OCI-LY7 (cell line): Measurements from ENCODE around the gene FZD2. TPM values are rescaled to one million over a fixed set of nuclear protein-coding genes. Genes with fewer than 3 reads are reported as not detected.
"Not testable (repeated sequence)": the region's sequence is repeated elsewhere in the genome, so short reads cannot be mapped to it uniquely, and the experiment has no call there.

Experiments used
- BruUV-seq: library from RNA; stranded (reverse); fragments of 400-500 nt; replicated peaks from 2 replicates; lab custom pipeline; 2021; lab: Mats Ljungman, UMichigan
- CTCF ChIA-PET: fragments of 300-600 bp; sonication (Branson Sonifier 250); formaldehyde crosslinking; loops from one replicate; lab custom pipeline; 2022; ENCODE audit warnings: antibody characterized with exemption; ENCODE audit not compliant: unreplicated experiment; lab: Charles Lee
- POLR2A ChIA-PET: fragments of 300-600 bp; sonication (Branson Sonifier 250); formaldehyde crosslinking; loops from one replicate; lab custom pipeline; 2022; ENCODE audit warnings: antibody characterized with exemption; lab: Charles Lee
- DNase-seq: peaks from one replicate; pipeline ENCODE4 v3.0.0-alpha.2; 2015; ENCODE audit warnings: low spot score
- H2AFZ ChIP-seq: fragments of 200-600 bp; sonication (generic), shearing (Covaris generic); 2 replicates; pipeline ENCODE4 v1.6.1; 2014; ENCODE audit warnings: mild to moderate bottlenecking, antibody characterized with exemption, low read length, moderate library complexity
- H3K27ac ChIP-seq: fragments of 200-600 bp; sonication (generic); 2 replicates; pipeline ENCODE4 v1.5.1; 2014; ENCODE audit warnings: mixed run types, low read depth, mild to moderate bottlenecking, moderate library complexity, low read length, inconsistent platforms; ENCODE audit not compliant: poor library complexity, severe bottlenecking
- H3K36me3 ChIP-seq: fragments of 200-600 bp; sonication (generic); 2 replicates; pipeline ENCODE4 v1.6.1; 2014; ENCODE audit warnings: mild to moderate bottlenecking, antibody characterized with exemption, low read length, moderate library complexity, mixed read lengths; ENCODE audit not compliant: insufficient read depth
- H3K4me1 ChIP-seq: fragments of 200-600 bp; sonication (generic); 2 replicates; pipeline ENCODE4 v1.5.1; 2014; ENCODE audit warnings: mild to moderate bottlenecking, low read length; ENCODE audit not compliant: insufficient read depth, poor library complexity, severe bottlenecking
- H3K4me2 ChIP-seq: fragments of 200-600 bp; sonication (generic); 2 replicates; pipeline ENCODE4 v1.6.1; 2014; ENCODE audit warnings: mild to moderate bottlenecking, low read length
- H3K4me3 ChIP-seq: fragments of 200-600 bp; sonication (generic); 2 replicates; pipeline ENCODE4 v1.5.1; 2014; ENCODE audit warnings: mild to moderate bottlenecking, low read depth, low read length; ENCODE audit not compliant: poor library complexity, severe bottlenecking
- H3K79me2 ChIP-seq: fragments of 200-600 bp; sonication (generic); 2 replicates; pipeline ENCODE4 v1.6.1; 2016; ENCODE audit warnings: low read depth, mild to moderate bottlenecking, low read length, moderate library complexity, mixed read lengths; ENCODE audit not compliant: insufficient read depth
- H3K9me2 ChIP-seq: fragments of 200-600 bp; sonication (generic); 2 replicates; pipeline ENCODE4 v1.6.1; 2016; ENCODE audit warnings: mild to moderate bottlenecking, low read length, mixed read lengths; ENCODE audit not compliant: insufficient read depth
- H3K9me3 ChIP-seq: fragments of 200-600 bp; sonication (generic); 2 replicates; pipeline ENCODE4 v1.6.1; 2014; ENCODE audit warnings: mild to moderate bottlenecking, mixed run types, low read length, mixed read lengths
- H4K20me1 ChIP-seq: fragments of 200-600 bp; sonication (generic); 2 replicates; pipeline ENCODE4 v1.6.1; 2014; ENCODE audit warnings: mild to moderate bottlenecking, antibody characterized with exemption, low read length, moderate library complexity, mixed read lengths; ENCODE audit not compliant: insufficient read depth
- EZH2phosphoT487 ChIP-seq: fragments of 200-600 bp; sonication (generic); IDR thresholded peaks from 2 replicates; pipeline ENCODE4 v1.6.1; 2018; ENCODE audit warnings: low read depth, borderline replicate concordance, mild to moderate bottlenecking, mixed run types, antibody characterized with exemption, low read length, moderate library complexity, mixed read lengths
- intact Hi-C: fragments of 100-400 bp; cut with micrococcal nuclease; formaldehyde crosslinking; loops from one replicate; pipeline ENCODE4 v1.10.0; 2022; ENCODE audit not compliant: unreplicated experiment
- total RNA-seq, 2 experiments: library from RNA; depleted of rRNA in 1 of 2; stranded (reverse); fragments of >200 nt in 1 of 2; shearing (Covaris generic) in 1 of 2; gene quantifications; 2 replicates each; pipeline ENCODE4 v1.2.3, GENCODE V29; 2014 to 2022
- TF ChIP-seq, protein P1 (sequence below): fragments of 200-600 bp; sonication (generic); conservative IDR thresholded peaks from 2 replicates; pipeline ENCODE4 v1.5.1; 2014; ENCODE audit warnings: mild to moderate bottlenecking, antibody characterized with exemption, low read length, moderate library complexity, mixed read lengths

The FZD2 gene
- total RNA-seq, 2 experiments from 2014 or later, result 3.7 to 9.2 TPM

DNA sequence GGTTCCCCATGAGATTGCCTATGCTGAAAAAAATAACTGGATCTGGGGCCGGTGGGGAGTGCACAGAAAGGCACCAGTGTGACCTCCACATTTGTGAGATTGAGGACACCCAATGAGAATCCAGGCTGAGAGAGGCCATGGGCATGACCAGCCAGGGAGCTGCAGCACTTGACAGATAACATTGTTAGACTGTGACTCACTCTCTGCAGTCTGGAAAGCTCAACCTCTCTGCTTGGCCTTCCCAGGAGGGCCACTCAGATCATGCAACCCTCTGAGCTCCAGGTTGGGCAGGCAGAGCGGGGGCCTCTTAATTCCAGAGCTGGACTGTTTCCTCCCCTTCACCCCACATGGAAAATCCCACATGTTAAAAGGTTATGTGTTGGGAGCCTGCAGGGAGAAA is 30.1 kb downstream of the FZD2 start:
- intact Hi-C loops, result no loop called here
- H3K4me2 ChIP-seq, result no peak overlapping the region

DNA sequence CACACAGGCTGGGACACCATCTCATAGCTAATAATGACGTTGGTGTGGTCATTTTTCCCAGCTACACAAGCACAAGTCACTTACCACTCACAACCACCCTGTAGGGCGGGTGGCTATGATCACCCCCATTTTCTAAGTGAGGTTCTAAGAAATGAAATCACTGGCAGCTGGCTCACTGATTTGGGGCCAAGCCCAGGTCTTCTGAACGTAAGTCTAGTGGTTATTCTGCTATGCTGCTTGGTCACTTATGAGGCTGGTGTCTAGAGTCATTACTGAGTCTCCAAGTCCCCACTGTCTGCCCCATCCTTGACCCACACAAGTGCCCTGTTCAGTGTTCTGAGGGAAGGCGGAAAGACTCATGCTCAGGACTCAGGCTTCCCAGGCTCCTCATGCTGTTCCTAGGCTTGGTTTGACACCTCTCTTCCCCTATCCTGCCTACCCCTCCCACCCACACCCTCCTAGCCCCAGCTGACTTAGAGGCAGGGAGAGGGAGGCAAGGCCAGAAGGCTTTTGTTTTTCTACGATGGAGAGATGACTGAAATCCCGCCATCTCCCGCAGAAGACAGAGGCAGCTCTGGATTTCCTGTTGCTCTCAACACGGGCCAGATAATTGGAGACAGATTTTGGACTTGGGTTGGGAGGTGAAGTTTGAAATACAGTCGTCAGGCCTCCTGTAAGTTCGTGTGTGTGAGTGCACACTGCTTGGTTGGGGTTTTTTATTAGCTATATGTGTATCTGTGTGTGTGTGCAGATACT is 32.2 kb downstream of the FZD2 start:
- Histone ChIP-seq H4K20me1 (no peaks in the 10 kb centered on the region), H3K79me2 (no peaks in the 10 kb centered on the region), H3K4me1 (no peaks in the 10 kb centered on the region), H3K4me3 (no peak overlapping the region), H3K9me3 (no peaks in the 10 kb centered on the region), H3K9me2 (no peaks in the 10 kb centered on the region), H2AFZ (no peak overlapping the region), H3K4me2 (no peak overlapping the region), H3K27ac (no peak overlapping the region), H3K36me3 (no peaks in the 10 kb centered on the region)
- DNase-seq, result no peak
- no TSS peak for BruUV-seq
- ChIA-PET POLR2A (no interaction called here), CTCF (no interaction called here)
- TF ChIP-seq EZH2phosphoT487, result no peak
- TF ChIP-seq, protein P1, sequence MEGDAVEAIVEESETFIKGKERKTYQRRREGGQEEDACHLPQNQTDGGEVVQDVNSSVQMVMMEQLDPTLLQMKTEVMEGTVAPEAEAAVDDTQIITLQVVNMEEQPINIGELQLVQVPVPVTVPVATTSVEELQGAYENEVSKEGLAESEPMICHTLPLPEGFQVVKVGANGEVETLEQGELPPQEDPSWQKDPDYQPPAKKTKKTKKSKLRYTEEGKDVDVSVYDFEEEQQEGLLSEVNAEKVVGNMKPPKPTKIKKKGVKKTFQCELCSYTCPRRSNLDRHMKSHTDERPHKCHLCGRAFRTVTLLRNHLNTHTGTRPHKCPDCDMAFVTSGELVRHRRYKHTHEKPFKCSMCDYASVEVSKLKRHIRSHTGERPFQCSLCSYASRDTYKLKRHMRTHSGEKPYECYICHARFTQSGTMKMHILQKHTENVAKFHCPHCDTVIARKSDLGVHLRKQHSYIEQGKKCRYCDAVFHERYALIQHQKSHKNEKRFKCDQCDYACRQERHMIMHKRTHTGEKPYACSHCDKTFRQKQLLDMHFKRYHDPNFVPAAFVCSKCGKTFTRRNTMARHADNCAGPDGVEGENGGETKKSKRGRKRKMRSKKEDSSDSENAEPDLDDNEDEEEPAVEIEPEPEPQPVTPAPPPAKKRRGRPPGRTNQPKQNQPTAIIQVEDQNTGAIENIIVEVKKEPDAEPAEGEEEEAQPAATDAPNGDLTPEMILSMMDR, result no peak
- intact Hi-C loops, result no loop called here

More for the DNA sequence above, 30.1 kb downstream of the FZD2 start:
- ChIA-PET POLR2A (interaction anchor here (0.6 kb wide), 1 partner anchor 14 kb away, joined by 4 read pairs; no protein-coding TSS in a partner anchor), CTCF (no interaction called here)
- no peak for DNase-seq
- Histone ChIP-seq H2AFZ (no peak overlapping the region), H3K36me3 (no peaks in the 10 kb centered on the region), H3K9me3 (no peaks in the 10 kb centered on the region), H4K20me1 (no peaks in the 10 kb centered on the region), H3K4me1 (no peaks in the 10 kb centered on the region), H3K4me3 (no peak overlapping the region), H3K27ac (no peak overlapping the region), H3K79me2 (no peaks in the 10 kb centered on the region), H3K9me2 (no peaks in the 10 kb centered on the region)
- no peak for TF ChIP-seq EZH2phosphoT487
- TF ChIP-seq, protein P1, result no peak
- no TSS peak for BruUV-seq

- H3K79me2 ChIP-seq, H4K20me1 ChIP-seq, H3K9me2 ChIP-seq, H3K36me3 ChIP-seq, BruUV-seq, intact Hi-C loops, H3K4me2 ChIP-seq, DNase-seq, CTCF ChIA-PET, POLR2A ChIA-PET, H3K4me3 ChIP-seq, H3K27ac ChIP-seq, H2AFZ ChIP-seq, H3K9me3 ChIP-seq, H3K4me1 ChIP-seq: not testable (repeated sequence)
Measured at GRCh38 chr17:44590072-44590462, 32.8 kb downstream of the FZD2 start.

- intact Hi-C loops, BruUV-seq, DNase-seq, CTCF ChIA-PET, H3K36me3 ChIP-seq, H2AFZ ChIP-seq, H4K20me1 ChIP-seq, H3K27ac ChIP-seq, H3K4me3 ChIP-seq, POLR2A ChIA-PET, H3K4me1 ChIP-seq, H3K4me2 ChIP-seq, H3K9me2 ChIP-seq, H3K79me2 ChIP-seq, H3K9me3 ChIP-seq: not testable (repeated sequence)
Measured at GRCh38 chr17:44590762-44591161, 33.5 kb downstream of the FZD2 start.
